Stomach (tissue), 4 donors: ENCODE measurements around the gene MAPK8IP2.

Experiments
- CTCF ChIP-seq, 7 experiments: fragments of 450-650 bp in 4 of 7; fragments of 200-600 bp in 3 of 7; sonication (generic) in 3 of 7; IDR thresholded peaks; one replicate each; pipeline ENCODE4 v1.5.1; 2016 to 2019; ENCODE audit warnings: antibody characterized with exemption in 7 of 7, control low read depth in 2 of 7, mild to moderate bottlenecking in 1 of 7
- EP300 ChIP-seq: sonication (generic); formaldehyde crosslinking; IDR thresholded peaks from one replicate; pipeline ENCODE4 v1.6.1; 2017; ENCODE audit warnings: antibody characterized with exemption
- POLR2A ChIP-seq, 4 donors: fragments of 450-650 bp; IDR thresholded peaks; one replicate each; pipeline ENCODE4 v1.6.1; 2016; ENCODE audit warnings: antibody characterized with exemption in 4 of 4, control low read depth in 2 of 4, mild to moderate bottlenecking in 1 of 4, moderate library complexity in 1 of 4

- TF ChIP-seq CTCF (IDR thresholded peaks at IDR 0.05) (no peak), EP300 (no peak), POLR2A (IDR thresholded peaks at IDR 0.05) (no peak)
Observed at GRCh38 chr22:50564289-50564688, 36.3 kb upstream of the MAPK8IP2 start.
